ENCODE measurements around the gene CPSF4L.

Gene CPSF4L

GRCh38 chr17:73288534-73289302 is 27.0 kb upstream of the CPSF4L start:
- no peak for DNase-seq

- DNase-seq = no peak
Measured at GRCh38 chr17:73286863-73287296, 25.2 kb upstream of the CPSF4L start.

GRCh38 chr17:73285916-73286862 is 24.5 kb upstream of the CPSF4L start:
- DNase-seq = no peak

DNA sequence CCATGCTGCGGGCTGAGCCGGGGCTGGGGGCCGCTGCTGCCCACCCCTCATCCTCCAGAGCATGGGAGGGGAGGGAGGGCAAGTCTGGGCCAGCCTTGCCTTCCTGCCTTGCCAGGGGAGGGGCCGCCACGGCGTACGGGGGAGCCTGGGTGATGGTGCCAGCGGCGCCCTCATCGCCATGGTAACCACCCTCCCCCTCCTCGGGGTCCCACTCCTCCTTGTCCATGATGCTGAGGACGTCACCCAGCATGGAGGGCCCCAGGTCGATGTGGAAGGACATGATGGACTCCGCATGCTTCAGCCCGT is 23.9 kb upstream of the CPSF4L start:
- no peak for DNase-seq

DNA sequence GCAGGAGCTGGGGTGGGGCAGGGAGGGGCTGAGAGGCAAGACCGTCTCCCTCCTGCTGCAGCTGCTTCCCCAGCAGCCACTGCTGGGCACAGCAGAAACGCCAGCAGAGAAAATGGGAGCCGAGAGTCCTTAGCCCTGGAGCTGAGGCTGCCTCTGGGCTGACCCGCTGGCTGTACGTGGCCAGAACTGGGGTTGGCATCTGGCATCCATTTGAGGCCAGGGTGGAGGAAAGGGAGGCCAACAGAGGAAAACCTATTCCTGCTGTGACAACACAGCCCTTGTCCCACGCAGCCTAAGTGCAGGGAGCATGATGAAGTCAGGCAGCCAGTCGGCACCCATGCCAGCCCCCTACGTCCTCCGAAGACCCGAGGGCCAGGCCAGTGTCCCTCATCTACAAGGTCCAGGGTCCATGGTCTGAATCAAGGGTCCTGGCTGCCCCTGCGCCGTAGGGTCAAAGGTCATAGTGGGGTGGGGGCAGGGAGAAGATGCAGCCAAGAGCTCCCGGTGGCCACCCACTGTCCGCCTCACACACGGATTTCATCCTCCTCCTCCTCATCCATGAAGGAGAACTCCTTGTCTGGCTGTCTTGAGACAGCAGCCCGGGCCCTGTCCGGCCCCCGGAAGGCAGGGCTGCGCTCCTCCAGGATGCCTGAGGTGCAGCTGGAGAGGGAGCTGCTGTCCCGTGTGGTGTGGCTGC is 23.4 kb upstream of the CPSF4L start:
- DNase-seq = no peak

- no peak for DNase-seq
Measured at GRCh38 chr17:73284354-73284753, 22.7 kb upstream of the CPSF4L start.

- DNase-seq = no peak
Measured at GRCh38 chr17:73283841-73284282, 22.2 kb upstream of the CPSF4L start.

DNA sequence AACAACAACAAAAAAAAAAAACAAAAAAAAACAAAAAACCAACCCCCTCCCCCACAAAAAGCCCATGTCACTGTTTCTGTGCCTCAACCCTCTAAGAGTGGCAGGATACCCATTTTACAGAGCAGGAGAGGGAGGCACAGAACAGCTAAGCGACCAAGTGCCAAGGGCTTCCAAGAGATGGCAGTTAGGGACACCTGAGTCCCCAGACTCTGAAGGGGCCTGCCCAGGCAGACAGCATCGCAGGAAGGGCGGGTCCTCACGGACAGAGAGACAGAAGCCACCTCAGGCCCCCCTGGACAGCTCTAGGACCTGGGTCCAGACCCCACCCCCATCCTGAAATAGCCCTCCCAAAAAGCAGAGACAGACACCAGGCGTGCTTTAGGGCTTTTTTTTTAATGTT is 21.6 kb upstream of the CPSF4L start:
- DNase-seq = no peak

- no peak for DNase-seq
Measured at GRCh38 chr17:73282629-73283028, 20.9 kb upstream of the CPSF4L start.

GRCh38 chr17:73281928-73282327 is 20.2 kb upstream of the CPSF4L start:
- DNase-seq = no peak

GRCh38 chr17:73280191-73280590 is 18.5 kb upstream of the CPSF4L start:
- DNase-seq = no peak

GRCh38 chr17:73279704-73280103 is 18.0 kb upstream of the CPSF4L start:
- DNase-seq = no peak

GRCh38 chr17:73278465-73279453 is 17.1 kb upstream of the CPSF4L start:
- DNase-seq = no peak

DNA sequence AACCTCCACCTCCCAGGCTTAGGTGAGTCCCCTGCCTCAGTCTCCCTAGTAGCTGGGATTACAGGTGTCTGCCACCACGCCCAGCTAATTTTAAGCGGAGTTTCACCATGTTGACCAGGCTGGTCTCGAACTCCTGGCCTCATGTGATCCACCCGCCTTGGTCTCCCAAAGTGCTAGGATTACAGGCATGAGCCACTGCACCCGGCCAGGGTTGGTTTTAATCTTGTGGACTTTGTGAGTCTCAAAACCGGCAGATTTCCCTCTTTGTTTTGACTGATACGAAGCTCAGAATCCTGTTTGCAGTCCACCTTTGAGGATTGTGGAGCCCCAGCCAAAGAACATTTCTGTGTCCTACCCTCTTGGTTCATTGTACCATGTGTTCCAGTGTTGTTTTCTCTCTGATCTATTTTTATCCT is 16.4 kb upstream of the CPSF4L start:
- DNase-seq = no peak

DNA sequence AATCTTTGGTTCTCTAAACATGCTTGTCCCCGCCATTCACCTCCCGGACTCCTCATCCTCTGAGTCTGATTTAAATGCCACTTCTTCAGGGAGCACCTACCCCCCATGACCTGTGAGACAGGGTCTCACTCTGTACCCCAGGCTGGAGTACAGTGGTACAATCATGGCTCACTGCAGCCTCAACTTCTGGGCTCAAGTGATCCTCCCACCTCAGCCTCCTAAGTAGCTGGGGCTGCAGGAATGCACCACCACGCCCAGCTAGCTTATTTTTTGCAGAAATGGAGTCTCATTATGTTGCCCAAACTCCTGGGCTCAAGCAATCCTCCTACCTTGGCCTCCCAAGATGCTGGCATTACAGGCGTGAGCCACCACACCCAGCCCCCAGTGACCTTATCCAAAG is 12.8 kb upstream of the CPSF4L start:
- DNase-seq = no peak

GRCh38 chr17:73272906-73273218 is 11.2 kb upstream of the CPSF4L start:
- no peak for DNase-seq

DNA sequence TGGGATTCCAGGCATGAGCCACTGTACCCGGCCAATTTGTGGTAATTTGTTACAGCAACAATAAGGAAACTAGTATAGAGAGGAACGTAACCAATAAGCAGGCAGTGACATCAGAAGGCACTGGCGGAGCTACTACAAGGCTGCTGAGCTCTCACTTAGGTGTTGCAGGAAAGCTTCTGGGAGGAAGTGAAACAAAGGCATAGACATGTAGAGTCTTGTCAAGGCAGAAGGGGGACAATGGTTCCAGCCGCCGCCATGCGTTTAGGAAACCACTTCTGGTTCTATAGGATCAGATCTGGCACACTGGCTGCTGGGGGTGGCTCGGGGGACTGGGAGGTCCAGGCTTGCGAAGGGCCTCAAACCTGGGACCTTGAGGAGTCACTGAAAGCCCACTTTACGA is 9.4 kb upstream of the CPSF4L start:
- no peak for DNase-seq

GRCh38 chr17:73269791-73270190 is 8.1 kb upstream of the CPSF4L start:
- DNase-seq = no peak

- DNase-seq = no peak
Measured at GRCh38 chr17:73269329-73269615, 7.6 kb upstream of the CPSF4L start.

GRCh38 chr17:73268582-73269328 is 7.1 kb upstream of the CPSF4L start:
- DNase-seq = no peak

DNA sequence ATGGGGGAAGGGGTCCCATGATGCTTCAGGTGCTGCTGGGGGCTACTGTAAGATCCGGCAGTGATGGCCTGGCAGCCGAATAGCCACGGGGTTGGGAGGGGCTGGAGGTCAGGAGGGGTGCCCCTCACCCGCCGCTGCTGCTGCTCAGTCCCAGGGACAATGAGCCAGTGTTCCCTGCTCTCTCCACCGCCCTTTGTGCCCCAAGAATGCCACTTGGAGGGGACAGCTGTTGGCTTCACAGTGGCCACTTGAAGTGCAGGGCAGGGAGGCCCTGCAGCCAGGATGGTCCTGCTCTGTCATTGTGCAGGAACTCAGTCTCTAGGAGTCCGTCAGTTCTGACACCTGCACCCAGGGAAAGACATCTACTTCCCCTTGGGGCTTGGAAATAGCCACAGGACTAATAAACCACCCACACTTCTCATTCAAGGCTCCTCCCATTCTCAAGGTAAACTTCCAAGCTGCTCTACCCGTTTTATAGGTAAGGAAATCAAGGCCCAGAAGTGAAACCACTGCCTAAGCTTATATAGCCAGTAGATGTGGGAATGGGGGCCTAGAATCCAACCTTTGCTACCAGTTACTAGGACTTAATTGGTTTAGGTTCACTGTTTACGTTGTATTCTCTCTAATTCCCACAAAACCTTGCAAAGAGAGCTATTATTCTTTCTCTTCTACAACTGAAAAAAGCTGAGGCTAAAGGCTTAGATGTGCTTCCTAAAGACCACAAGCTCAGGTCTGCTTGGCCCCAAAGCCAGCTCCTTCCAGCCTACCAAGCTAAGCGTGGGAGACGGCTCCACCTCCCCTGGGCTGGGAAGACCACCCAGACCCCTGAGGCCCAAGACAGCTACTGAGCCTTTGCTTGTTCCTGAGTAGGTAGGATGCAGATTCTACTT is 6.2 kb upstream of the CPSF4L start:
- DNase-seq = no peak

Data from activated CD4-positive, alpha-beta T cell treated with anti-CD3 and anti-CD28 coated beads for 4 hours (primary cell).